B cell (primary cell): Measurements from ENCODE around the gene COG8.

Experiments
- EZH2 ChIP-seq: IDR thresholded peaks from 2 replicates; pipeline ENCODE4 v1.6.1; 2012; ENCODE audit warnings: borderline replicate concordance, low read depth, mild to moderate bottlenecking, moderate library complexity, low read length; ENCODE audit not compliant: insufficient read depth, poor library complexity, severe bottlenecking
- TF ChIP-seq, protein P1 (sequence below): fragments of 200-600 bp; IDR thresholded peaks from one replicate; pipeline ENCODE4 v1.8.0; 2022; ENCODE audit warnings: antibody characterized with exemption, mild to moderate bottlenecking

DNA sequence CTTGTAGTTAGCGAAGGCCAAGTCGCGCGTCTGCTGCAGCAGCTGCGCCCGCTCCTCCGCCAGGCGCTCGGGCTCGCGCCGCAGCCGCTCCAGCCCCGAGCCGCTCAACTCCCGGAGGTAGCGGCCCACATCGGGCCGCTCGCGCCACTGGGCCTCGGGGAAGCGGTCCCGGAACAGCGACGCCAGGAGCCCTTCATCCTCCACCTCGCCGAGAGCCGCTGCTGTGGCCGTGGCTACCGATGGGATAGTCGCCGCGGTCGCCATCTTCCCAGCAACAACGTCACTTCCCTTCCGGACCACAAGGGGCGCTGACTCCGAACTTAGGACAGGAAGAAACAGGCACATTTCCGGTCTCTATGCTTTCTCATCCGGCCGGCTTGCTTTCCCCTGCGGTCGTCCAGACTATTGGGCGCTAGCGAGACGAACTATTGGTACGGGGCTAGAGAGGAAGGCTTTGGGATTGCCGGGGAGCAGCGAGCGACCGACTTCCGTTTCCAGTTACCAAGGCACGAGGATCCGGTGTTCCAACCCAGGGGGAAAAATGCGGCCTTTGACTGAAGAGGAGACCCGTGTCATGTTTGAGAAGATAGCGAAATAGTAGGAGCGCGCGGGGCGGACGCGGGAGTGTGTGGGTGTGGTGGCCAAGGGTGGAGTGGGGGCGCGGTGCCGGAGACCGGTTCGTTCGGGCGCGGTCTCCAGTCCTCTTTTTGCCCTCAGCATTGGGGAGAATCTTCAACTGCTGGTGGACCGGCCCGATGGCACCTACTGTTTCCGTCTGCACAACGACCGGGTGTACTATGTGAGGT lies at the start of gene COG8, which contains the start of gene NIP7:
- TF ChIP-seq, protein P1, sequence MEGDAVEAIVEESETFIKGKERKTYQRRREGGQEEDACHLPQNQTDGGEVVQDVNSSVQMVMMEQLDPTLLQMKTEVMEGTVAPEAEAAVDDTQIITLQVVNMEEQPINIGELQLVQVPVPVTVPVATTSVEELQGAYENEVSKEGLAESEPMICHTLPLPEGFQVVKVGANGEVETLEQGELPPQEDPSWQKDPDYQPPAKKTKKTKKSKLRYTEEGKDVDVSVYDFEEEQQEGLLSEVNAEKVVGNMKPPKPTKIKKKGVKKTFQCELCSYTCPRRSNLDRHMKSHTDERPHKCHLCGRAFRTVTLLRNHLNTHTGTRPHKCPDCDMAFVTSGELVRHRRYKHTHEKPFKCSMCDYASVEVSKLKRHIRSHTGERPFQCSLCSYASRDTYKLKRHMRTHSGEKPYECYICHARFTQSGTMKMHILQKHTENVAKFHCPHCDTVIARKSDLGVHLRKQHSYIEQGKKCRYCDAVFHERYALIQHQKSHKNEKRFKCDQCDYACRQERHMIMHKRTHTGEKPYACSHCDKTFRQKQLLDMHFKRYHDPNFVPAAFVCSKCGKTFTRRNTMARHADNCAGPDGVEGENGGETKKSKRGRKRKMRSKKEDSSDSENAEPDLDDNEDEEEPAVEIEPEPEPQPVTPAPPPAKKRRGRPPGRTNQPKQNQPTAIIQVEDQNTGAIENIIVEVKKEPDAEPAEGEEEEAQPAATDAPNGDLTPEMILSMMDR, result peak; percentile 84
- no peak for TF ChIP-seq EZH2
